ENCODE results near the gene DNAH11. TPM values are rescaled to one million over a fixed set of nuclear protein-coding genes. Genes with fewer than 3 reads are reported as not detected.

The DNAH11 gene
- total RNA-seq, 1 experiment from 2014 or later: 1.6 TPM

DNA sequence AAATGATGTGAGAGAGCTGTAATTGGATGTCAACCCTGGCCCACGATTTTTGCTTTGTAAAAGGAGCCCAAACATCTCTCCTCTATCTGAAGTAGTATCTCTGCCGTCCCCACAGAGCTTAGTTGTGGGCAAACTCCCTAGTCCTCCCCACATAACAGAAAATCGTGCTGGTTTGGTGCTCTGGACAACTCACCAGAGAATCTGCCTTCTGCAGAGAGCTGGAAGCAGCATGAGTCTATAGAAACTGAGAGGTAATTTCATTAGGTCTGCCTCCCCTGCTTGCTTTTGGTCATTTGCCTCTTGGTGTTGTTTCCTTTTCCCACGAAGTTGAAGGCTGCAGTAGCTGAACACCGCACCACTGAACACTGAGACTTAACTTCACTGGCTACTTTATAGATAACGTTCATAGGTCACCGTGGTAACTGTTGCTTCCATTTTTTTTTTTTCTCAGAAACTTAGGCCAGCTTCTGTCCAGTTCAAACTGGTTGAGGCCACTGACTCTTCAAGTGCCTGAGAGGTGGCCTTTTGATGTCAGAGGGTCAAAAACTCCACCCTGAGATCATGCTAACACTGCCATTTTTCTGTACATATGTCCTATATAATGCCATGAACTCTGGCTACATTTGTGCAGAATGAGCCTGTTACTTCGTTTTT lies 406.2 kb downstream of the DNAH11 start:
- BruUV-seq (replicated peaks): no TSS peak
- H3K4me1 ChIP-seq (ENCODE audit: insufficient read depth, low read length): peaks cover 13% of the 10 kb centered on the region
- no peaks in the 10 kb centered on the region for H3K27me3 ChIP-seq (ENCODE audit: low read length)
- intact Hi-C loops (cut with micrococcal nuclease): loop anchor here (5.0 kb wide), 2 partner anchors 522 to 548 kb away; partner anchors contain the start of gene SP4
- no peak overlapping the region for H3K9ac ChIP-seq (ENCODE audit: low read length)
- TF ChIP-seq EZH2phosphoT487 (IDR thresholded peaks at IDR 0.05; ENCODE audit: borderline replicate concordance, low read length) (no peak), EZH2 (IDR thresholded peaks at IDR 0.05; ENCODE audit: low read length, unreplicated experiment) (no peak), CTCF (conservative IDR thresholded peaks at IDR 0.05; ENCODE audit: low read depth, low read length) (no peak)
- no peaks in the 10 kb centered on the region for H3K9me2 ChIP-seq (replicated peaks; ENCODE audit: low read length)
- ATAC-seq (no peak), DNase-seq (no peak)
- H3F3A ChIP-seq (ENCODE audit: low read length, unreplicated experiment): no peaks in the 10 kb centered on the region
- POLR2A ChIA-PET (ENCODE audit: unreplicated experiment): no interaction called here
- CTCF ChIA-PET: no interaction called here
- no peaks in the 10 kb centered on the region for H4K20me1 ChIP-seq (ENCODE audit: low read length)
- H3K27ac ChIP-seq (ENCODE audit: low read length): no peak overlapping the region
- H2AFZ ChIP-seq (ENCODE audit: low read length): no peak overlapping the region
- no peaks in the 10 kb centered on the region for H3K36me3 ChIP-seq (ENCODE audit: low read depth, low read length)
- H3K9me3 ChIP-seq (ENCODE audit: low read length): no peaks in the 10 kb centered on the region
- H3K4me2 ChIP-seq (ENCODE audit: low read length): no peak overlapping the region
- no peak overlapping the region for H3K4me3 ChIP-seq (ENCODE audit: low read length)
- H3K79me2 ChIP-seq (ENCODE audit: low read length): peaks cover 13% of the 10 kb centered on the region

Other genes starting within 250 kb of the DNAH11 start
- gene SP4, start 115.0 kb upstream of the DNAH11 start, total RNA-seq (2014; rRNA removed): 2.5 and 3.1 TPM in 2 replicates

Measured in PC-3 (cell line).